Ishikawa (cell line): ENCODE data around the gene CORIN.

Source experiments
- CEBPB ChIP-seq: IDR thresholded peaks from 2 replicates; pipeline ENCODE4 v1.6.1; 2012
- CREB1 ChIP-seq: IDR thresholded peaks from 2 replicates; pipeline ENCODE4 v1.6.1; 2012; ENCODE audit warnings: low read depth
- EGR1 ChIP-seq: IDR thresholded peaks from 2 replicates; pipeline ENCODE4 v1.6.1; 2012
- EP300 ChIP-seq: IDR thresholded peaks from 2 replicates; pipeline ENCODE4 v1.6.1; 2012; ENCODE audit warnings: borderline replicate concordance
- FOXM1 ChIP-seq: IDR thresholded peaks from 2 replicates; pipeline ENCODE4 v1.6.1; 2012; ENCODE audit warnings: low read depth, borderline replicate concordance
- NFIC ChIP-seq: IDR thresholded peaks from 2 replicates; pipeline ENCODE4 v1.6.1; 2012
- RAD21 ChIP-seq: IDR thresholded peaks from 2 replicates; pipeline ENCODE4 v1.6.1; 2012; ENCODE audit warnings: low read depth
- TAF1 ChIP-seq: IDR thresholded peaks from 2 replicates; pipeline ENCODE4 v1.6.1; 2012; ENCODE audit warnings: low read depth, mild to moderate bottlenecking
- TCF12 ChIP-seq: IDR thresholded peaks from 2 replicates; pipeline ENCODE4 v1.6.1; 2012; ENCODE audit warnings: low read depth
- TEAD4 ChIP-seq: IDR thresholded peaks from 2 replicates; pipeline ENCODE4 v1.6.1; 2012
- YY1 ChIP-seq: IDR thresholded peaks from 2 replicates; pipeline ENCODE4 v1.6.1; 2012; ENCODE audit warnings: low read depth
- ZBTB7A ChIP-seq: IDR thresholded peaks from 2 replicates; pipeline ENCODE4 v1.6.1; 2012; ENCODE audit warnings: low read depth
- TF ChIP-seq, protein P1 (sequence below): IDR thresholded peaks from 2 replicates; pipeline ENCODE4 v1.6.1; 2012
- TF ChIP-seq, protein P2 (sequence below): IDR thresholded peaks from 2 replicates; pipeline ENCODE4 v1.6.1; 2012; ENCODE audit warnings: low read depth, mild to moderate bottlenecking
- TF ChIP-seq, protein P3 (sequence below): IDR thresholded peaks from 2 replicates; pipeline ENCODE4 v1.6.1; 2012

Gene CORIN

DNA sequence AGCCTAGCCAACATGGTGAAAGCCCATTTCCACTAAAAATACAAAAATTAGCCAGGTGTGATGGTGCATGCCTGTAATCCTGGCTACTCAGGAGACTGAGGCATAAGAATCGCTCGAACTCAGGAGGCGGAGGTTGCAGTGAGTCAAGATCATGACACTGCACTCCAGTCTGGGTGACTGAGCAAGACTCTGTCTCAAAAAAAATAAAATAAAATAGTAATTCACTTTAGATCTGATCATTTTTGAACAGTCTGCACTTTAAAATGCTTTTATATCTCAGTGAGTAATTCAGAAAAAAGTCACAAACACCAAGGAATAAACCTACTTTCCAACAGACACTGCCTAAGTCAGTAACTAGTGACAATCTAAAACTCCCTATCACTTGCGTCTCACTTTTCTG, 25.6 kb upstream of the CORIN start:
- no peak for TF ChIP-seq ZBTB7A
- TF ChIP-seq CREB1: no peak
- TF ChIP-seq CEBPB: no peak
- TF ChIP-seq TAF1: no peak

DNA sequence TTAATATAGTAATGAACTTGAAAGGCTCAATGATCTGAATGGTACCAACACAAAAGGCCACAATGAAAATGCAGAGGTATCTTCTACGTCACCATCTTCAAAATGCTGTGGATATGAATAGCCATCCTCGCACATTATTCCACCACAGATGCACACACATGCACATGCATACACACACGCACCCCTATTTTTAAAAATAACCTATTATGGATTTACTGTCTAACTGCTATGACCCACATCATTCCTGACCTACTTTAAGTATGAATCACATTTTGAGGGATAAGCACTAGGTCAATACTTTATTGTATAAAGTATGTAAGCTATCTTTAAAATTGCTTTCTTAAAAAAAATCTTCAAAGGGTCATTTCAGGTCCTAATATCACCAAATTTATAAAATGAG, 24.4 kb upstream of the CORIN start:
- TF ChIP-seq, protein P1, sequence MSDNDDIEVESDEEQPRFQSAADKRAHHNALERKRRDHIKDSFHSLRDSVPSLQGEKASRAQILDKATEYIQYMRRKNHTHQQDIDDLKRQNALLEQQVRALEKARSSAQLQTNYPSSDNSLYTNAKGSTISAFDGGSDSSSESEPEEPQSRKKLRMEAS: no peak
- TF ChIP-seq YY1 (no peak), ZBTB7A (no peak), EGR1 (no peak), CEBPB (no peak), EP300 (no peak), TEAD4 (no peak), FOXM1 (no peak), TAF1 (no peak), TCF12 (no peak), RAD21 (no peak), NFIC (no peak)
- TF ChIP-seq, protein P2, sequence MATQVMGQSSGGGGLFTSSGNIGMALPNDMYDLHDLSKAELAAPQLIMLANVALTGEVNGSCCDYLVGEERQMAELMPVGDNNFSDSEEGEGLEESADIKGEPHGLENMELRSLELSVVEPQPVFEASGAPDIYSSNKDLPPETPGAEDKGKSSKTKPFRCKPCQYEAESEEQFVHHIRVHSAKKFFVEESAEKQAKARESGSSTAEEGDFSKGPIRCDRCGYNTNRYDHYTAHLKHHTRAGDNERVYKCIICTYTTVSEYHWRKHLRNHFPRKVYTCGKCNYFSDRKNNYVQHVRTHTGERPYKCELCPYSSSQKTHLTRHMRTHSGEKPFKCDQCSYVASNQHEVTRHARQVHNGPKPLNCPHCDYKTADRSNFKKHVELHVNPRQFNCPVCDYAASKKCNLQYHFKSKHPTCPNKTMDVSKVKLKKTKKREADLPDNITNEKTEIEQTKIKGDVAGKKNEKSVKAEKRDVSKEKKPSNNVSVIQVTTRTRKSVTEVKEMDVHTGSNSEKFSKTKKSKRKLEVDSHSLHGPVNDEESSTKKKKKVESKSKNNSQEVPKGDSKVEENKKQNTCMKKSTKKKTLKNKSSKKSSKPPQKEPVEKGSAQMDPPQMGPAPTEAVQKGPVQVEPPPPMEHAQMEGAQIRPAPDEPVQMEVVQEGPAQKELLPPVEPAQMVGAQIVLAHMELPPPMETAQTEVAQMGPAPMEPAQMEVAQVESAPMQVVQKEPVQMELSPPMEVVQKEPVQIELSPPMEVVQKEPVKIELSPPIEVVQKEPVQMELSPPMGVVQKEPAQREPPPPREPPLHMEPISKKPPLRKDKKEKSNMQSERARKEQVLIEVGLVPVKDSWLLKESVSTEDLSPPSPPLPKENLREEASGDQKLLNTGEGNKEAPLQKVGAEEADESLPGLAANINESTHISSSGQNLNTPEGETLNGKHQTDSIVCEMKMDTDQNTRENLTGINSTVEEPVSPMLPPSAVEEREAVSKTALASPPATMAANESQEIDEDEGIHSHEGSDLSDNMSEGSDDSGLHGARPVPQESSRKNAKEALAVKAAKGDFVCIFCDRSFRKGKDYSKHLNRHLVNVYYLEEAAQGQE: no peak
- TF ChIP-seq, protein P3, sequence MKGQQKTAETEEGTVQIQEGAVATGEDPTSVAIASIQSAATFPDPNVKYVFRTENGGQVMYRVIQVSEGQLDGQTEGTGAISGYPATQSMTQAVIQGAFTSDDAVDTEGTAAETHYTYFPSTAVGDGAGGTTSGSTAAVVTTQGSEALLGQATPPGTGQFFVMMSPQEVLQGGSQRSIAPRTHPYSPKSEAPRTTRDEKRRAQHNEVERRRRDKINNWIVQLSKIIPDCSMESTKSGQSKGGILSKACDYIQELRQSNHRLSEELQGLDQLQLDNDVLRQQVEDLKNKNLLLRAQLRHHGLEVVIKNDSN: no peak

DNA sequence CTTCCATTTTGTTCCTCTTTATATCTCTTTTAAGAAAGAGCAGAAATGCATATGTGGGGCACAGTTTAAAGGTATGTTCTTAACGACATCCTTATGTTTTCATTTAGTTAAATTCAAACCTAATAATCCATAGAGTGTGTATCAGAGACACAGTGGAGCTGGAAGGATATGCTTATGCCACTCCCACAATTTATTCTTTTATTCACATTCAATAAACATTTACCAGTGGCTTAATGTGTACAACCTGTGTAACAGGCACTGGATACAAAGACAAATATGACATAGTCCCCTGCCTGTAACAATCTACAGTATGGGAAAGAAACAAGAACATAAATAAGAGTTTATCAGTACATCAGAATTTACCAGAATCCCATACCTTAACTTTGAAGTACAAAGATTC, 22.4 kb upstream of the CORIN start:
- TF ChIP-seq CEBPB (no peak), ZBTB7A (no peak), NFIC (no peak), TAF1 (no peak), CREB1 (no peak), RAD21 (no peak), TEAD4 (no peak), TCF12 (no peak), YY1 (no peak), FOXM1 (no peak), EP300 (no peak), EGR1 (no peak)
- TF ChIP-seq, protein P3: no peak
- TF ChIP-seq, protein P1: no peak
- TF ChIP-seq, protein P2: no peak

DNA sequence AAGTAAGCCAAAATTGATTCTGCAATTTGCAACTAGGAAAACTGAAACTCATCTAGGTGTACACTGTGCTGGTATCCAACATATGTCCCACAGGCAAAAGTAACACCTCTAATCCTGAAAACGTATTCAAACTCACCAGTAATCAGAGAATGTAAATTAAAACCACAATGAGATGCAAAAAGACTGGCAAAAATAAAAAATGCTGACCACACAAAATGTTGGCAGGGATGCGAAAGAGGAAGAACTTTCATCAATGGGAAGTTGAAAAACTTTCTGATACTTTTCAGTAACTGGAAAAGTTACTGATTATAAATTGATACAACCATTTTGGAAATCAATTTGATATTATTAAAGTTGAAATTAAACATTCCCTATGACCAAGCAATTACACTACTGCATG, 20.1 kb upstream of the CORIN start:
- TF ChIP-seq CREB1 (no peak), EGR1 (no peak), TCF12 (no peak), CEBPB (no peak)
- TF ChIP-seq, protein P3: no peak
- TF ChIP-seq, protein P1: no peak

DNA sequence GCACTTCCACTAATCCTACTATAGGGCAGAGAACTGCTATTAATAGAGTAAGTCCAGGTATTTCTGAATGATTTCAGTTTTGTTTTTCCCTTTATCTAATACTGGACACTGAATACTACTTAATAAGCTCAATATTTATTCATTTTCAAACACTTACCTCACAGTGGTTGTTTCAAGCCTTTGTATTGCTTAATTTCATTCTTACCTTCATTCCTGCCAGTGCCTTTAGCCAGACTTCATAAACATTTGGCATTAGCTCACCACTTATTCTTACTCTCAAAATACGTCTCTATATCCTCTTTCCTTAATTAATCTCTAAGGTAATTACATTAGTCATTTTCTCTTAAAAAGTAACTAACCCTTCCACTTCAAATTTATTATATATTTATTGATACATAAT, 18.8 kb upstream of the CORIN start:
- no peak for TF ChIP-seq NFIC
- TF ChIP-seq YY1: no peak
- TF ChIP-seq EP300: no peak
- TF ChIP-seq CREB1: no peak
- TF ChIP-seq, protein P3: no peak
- no peak for TF ChIP-seq TAF1

DNA sequence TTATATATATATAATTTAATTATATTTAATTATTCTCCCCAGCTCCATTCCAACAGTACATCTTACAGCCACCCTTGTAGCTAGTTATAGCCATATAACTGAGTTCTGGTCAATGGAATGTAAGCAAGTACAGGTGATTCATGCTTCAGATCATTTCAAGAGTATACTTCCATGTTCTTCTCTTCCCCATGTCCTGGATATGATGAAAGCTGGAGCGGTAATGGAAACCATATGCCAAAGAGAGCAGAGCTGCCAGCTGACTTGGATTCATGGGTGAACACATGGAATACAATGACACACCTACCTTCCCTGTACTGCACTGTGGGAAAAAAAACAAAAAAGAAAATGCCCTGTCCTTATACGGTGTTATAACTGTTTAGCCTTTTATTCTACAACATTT, 17.5 kb upstream of the CORIN start:
- TF ChIP-seq CREB1: no peak
- TF ChIP-seq, protein P2: no peak
- TF ChIP-seq, protein P1: no peak
- no peak for TF ChIP-seq YY1
- no peak for TF ChIP-seq NFIC
- TF ChIP-seq FOXM1: no peak
- TF ChIP-seq TCF12: no peak
- no peak for TF ChIP-seq EP300
- TF ChIP-seq ZBTB7A: no peak
- TF ChIP-seq RAD21: no peak
- no peak for TF ChIP-seq TAF1
- TF ChIP-seq, protein P3: no peak
- TF ChIP-seq EGR1: no peak
- TF ChIP-seq CEBPB: no peak
- no peak for TF ChIP-seq TEAD4
